COLO829 (cell line): ENCODE measurements around the gene CYB5B.
"Not testable (repeated sequence)": the region's sequence is repeated elsewhere in the genome, so short reads cannot be mapped to it uniquely, and the experiment has no call there.

ENCODE experiments used
- DNase-seq: peaks from one replicate; pipeline ENCODE4 v3.0.0; 2012; ENCODE audit warnings: low spot score

The CYB5B gene

GRCh38 chr16:69410219-69410990, 14.0 kb upstream of the CYB5B start:
- DNase-seq: peak; percentile 48

- no peak for DNase-seq
Observed at GRCh38 chr16:69411064-69411985, 13.1 kb upstream of the CYB5B start.

GRCh38 chr16:69412287-69412686, 12.1 kb upstream of the CYB5B start:
- DNase-seq: no peak

- DNase-seq: no peak
Observed at GRCh38 chr16:69413045-69413664, 11.3 kb upstream of the CYB5B start.

- no peak for DNase-seq
Observed at GRCh38 chr16:69417520-69418199, 6.8 kb upstream of the CYB5B start.

DNA sequence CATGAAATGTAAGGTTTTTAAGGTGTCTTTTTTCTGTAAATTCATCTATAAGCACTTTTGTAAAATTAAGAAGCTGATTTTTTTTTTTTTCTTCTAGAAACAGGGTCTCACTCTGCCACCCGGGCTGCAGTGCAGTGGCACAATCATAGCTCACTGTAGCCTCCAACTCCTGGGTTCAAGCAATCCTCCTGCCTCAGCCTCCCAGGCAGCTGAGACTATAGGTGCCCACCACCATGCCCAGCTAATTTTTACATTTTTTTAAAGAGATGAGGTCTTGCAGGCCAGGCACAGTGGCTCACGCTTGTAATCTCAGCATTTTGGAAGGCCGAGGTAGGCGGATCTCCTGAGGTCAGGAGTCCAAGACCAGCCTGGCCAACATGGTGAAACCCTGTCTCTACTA, 4.5 kb upstream of the CYB5B start:
- no peak for DNase-seq

GRCh38 chr16:69423189-69423588, 1.2 kb upstream of the CYB5B start:
- no peak for DNase-seq

GRCh38 chr16:69424935-69425784, 741 bp downstream of the CYB5B start:
- DNase-seq: no peak

DNA sequence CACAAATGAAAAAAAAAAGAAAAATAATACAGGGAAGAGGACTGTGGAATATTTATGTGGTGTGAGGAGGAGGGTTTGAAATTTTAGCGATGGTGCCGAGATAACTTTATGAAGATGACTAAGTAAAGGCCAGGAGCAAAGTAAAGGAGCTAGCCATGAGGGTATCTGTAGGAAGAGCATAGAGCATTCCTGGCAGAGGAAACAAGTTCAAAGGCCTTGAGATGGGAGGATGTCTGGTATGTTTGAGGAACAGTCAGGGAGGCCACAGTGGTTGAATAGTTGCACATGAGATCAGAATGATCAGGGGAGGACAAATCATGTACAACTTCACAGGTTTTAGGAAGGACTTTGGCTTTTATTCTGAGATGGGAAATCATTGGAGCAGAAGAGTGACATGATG, 4.2 kb downstream of the CYB5B start:
- DNase-seq: no peak

GRCh38 chr16:69429058-69429640, 4.7 kb downstream of the CYB5B start:
- not testable (repeated sequence) for DNase-seq

GRCh38 chr16:69431948-69432468, 7.6 kb downstream of the CYB5B start:
- DNase-seq: no peak

- DNase-seq: no peak
Observed at GRCh38 chr16:69434066-69434465, 9.6 kb downstream of the CYB5B start.

DNA sequence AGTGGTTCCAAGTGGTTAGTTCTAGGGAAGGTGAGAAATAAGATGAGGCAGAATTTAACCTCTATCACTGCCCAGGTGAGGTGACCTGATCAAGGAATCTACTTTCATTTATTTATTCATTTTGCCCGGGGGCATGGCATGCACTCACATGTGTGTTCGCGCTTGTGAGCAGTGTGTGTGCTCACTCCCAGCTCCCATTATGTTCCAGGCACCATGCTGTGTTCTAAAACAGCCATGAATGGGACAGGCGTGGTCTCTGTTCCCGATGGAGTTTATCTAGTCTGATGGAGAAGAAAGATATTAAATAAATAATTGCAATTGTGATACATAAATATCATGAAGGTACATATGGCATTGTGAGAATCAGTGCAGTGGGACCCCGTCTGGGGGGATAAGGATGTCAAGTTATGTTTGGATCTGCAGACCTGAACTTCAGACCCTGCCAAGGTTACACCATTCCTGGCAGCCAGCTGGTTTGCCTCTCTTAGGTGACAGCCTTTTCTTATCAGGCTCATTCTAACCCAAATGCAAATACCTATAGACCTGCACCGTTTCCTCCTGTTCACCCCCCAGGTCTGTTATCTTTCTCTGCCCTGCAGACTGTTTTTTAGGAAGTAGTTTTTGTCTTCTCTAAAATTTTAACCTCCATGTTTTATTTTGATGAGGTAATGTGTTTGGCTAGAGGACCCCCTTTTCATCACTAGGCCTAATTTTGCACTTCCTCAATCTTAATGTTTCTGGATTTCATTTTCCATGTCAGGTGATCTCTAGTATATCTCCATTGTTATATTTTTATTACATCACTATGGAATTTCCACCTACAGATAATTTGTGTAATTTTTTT, 11.8 kb downstream of the CYB5B start:
- DNase-seq: no peak

DNA sequence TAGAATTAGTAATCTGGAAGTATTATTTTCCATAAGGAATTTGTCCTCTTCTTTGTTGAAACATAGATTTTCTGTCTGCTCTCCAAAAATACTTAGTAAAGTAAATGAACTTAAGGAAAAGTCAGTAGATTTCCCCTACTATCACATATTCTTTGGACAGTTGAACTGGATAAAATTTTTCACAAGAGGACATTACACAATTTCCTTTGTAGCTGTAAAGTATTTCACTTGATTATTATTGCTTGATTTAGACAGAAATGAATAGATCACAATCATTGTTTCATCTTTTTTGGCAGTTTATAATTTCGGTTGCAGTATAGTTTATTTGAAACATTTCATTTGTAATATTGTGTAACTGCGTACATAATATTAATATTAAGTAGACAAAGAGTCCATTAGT, 12.5 kb downstream of the CYB5B start:
- DNase-seq: no peak

GRCh38 chr16:69438465-69438864, 14.0 kb downstream of the CYB5B start:
- DNase-seq: no peak

- no peak for DNase-seq
Observed at GRCh38 chr16:69440250-69440649, 15.8 kb downstream of the CYB5B start.

- DNase-seq: not testable (repeated sequence)
Observed at GRCh38 chr16:69441030-69441429, 16.6 kb downstream of the CYB5B start.

- DNase-seq: no peak
Observed at GRCh38 chr16:69443927-69444631, 19.7 kb downstream of the CYB5B start.
